Activated naive CD4-positive, alpha-beta T cell (primary cell): ENCODE data around the gene NGEF.

Source experiments
- DNase-seq, 4 experiments: peaks; one replicate each; lab custom pipeline; 2025; lab: John Stamatoyannopoulos, UW

The NGEF gene

DNA sequence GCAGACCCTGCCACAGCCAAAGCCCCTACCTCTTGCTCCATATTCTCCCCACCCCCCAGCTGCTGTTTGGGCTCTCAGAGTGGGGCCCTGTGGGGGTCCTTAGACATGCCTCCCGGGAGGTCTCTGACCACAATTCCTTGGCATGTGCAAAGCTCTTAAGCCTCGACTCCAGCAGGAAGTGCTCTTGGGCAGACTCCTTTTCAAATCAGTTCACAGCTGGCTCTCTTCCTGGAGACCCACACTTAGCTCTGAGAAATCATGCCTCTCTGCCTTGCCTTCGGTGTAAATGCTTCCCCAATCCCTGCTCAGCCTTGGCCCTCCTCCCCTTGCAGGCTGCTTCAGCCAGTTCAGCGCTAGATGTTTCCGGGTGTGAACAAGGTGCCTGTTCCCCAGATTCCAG is 46.9 kb downstream of the NGEF start:
- no peak for DNase-seq

DNA sequence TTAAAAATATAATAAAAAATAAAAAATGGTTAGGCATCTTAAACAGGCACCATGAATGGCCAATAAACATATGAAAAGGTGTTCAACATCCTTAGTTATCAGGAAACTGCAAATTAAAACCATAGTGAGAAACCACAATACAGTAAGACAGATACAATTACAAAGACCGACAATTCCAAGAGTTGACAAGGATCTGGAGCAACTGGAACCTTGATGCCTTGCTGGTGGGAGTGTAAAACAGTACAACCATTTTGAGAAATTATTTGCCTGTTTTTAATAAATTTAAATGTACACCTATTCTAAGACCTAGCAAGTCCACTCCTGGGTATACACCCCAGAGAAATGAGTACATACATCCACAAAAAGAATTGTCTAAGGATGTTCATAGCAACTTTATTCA is 49.1 kb downstream of the NGEF start:
- DNase-seq: no peak

- no peak for DNase-seq
Observed at GRCh38 chr2:232960862-232961261, 52.2 kb downstream of the NGEF start.

DNA sequence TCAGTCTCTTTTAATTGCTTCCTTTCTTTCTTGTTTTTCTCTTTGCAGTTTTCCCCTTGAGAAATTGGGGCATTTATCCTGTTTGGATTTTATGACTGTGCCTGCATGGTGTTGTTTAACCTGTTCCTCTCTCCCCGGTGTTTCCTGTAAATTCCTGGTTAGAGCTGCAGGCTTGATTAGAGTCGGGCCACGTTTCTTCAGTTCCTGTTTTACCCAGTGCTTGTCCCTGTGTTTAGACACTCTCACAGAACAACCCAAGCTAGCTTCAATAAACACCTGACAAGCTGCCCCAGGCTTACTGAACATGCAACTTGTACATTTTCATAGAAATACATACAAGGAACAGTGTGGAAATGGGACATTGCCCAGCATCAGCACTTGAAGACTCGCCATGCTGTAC is 53.9 kb downstream of the NGEF start:
- no peak for DNase-seq

GRCh38 chr2:232957657-232958090 is 55.4 kb downstream of the NGEF start:
- no peak for DNase-seq

GRCh38 chr2:232955856-232956255 is 57.2 kb downstream of the NGEF start:
- no peak for DNase-seq

DNA sequence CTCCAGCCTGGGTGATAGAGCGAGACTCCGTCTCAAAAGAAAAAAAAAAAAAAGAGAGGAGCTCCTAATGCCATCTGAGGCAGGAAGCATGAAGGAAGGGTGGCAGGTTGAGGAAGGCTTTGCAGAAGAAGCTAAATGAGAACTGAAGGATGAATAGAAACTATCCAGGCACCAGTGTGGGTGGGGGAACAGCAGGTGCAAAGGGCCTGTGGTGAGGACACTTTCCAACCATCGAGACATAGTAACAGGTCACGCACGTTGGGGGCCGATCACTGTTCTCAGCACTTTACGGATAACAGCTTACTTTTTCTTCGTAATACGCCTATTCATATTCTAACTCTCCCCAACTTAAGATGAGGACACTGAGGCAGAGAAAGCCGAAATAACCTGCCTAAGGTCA is 58.4 kb downstream of the NGEF start:
- DNase-seq: no peak

DNA sequence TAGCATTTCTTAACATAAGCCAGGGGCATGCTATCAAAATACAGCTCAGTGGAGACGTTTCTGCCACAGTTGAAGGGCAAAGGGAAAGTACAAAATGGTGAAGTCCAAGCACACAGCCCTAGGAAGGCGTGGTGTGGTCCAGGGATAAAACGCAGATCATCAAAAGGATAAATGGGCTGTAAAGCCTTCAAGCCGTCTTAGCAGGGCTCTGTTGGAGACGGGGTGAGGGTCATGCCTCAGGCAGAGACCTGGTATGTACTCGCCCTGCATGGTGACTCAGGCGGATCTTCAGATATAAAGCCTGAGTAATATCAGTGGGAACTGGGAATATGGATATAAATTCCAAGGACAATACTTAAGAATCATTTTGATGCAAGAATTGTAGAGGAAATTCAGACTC is 61.2 kb downstream of the NGEF start:
- no peak for DNase-seq

GRCh38 chr2:232951181-232951580 is 61.9 kb downstream of the NGEF start:
- no peak for DNase-seq

- no peak for DNase-seq
Observed at GRCh38 chr2:232950751-232951150, 62.3 kb downstream of the NGEF start.

GRCh38 chr2:232949016-232949415 is 64.0 kb downstream of the NGEF start:
- no peak for DNase-seq

DNA sequence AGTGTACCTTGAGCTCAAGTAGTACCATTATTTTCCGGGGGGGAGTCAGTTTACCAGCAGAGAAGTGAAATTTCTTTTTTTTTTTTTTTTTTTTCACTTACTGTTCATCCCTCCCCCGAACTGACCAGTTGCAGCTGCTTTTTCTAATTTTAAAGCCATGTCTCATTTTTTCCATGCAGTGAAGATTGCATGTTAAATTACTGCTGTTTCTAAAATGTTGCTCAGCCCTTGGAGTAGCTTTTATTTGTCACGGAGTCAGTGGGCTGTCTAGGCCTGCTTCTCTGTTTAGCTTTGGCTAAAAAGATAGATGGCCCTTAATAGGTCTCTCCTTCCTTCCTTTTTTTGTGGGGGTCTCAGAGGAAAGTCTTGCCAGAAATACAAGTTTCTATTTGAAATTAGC is 70.2 kb downstream of the NGEF start:
- DNase-seq: no peak

DNA sequence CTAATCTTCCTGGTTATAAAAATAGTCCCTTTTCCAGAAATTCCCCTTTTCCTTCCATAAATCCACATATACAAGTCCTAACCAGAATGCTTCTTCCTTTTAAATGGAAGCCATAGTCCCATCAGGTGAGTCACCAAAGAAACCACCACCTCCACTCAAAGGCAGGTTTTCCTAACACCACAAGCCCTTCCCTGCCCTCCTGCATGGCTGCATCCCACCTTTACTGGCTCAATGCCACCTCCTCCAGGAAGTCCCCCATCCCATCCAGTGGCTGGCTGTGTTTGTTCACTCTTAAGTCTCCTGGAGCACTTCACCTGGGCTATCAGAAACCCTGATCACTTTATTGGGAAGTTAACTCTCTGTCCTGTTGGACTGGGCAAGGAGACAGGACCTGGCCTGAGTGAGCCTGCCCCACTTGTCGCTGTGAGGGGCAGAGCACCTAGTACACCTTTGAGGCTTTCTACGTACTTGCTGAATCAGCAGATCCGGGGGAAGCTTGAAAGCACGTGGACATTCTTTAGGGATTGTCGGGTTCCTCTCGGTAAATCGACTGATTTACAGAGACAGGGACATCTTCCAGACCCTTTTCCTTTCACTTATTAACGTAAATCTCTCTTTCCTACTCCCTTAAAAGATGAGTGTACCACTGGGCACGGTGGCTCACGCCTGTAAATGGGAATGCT is 71.0 kb downstream of the NGEF start:
- DNase-seq: no peak

DNA sequence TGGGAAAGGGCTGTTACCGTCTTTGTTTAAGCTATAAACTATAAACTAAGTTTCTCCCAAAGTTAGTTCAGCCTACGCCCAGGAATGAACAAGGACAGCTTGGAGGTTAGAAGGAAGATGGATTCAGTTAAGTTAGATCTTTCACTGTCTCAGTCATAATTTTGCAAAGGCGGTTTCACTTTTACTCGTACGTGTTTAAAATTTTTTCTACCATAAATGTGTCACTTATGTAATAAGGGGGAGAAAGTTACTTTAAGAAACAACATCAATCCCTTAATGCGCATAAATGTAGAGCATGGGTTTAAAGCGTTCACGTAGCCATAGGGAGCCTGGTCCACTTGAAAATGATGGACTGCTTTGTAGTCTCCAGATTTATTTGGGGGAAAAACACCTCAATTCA is 71.7 kb downstream of the NGEF start:
- no peak for DNase-seq

- no peak for DNase-seq
Observed at GRCh38 chr2:232940724-232941123, 72.3 kb downstream of the NGEF start.

DNA sequence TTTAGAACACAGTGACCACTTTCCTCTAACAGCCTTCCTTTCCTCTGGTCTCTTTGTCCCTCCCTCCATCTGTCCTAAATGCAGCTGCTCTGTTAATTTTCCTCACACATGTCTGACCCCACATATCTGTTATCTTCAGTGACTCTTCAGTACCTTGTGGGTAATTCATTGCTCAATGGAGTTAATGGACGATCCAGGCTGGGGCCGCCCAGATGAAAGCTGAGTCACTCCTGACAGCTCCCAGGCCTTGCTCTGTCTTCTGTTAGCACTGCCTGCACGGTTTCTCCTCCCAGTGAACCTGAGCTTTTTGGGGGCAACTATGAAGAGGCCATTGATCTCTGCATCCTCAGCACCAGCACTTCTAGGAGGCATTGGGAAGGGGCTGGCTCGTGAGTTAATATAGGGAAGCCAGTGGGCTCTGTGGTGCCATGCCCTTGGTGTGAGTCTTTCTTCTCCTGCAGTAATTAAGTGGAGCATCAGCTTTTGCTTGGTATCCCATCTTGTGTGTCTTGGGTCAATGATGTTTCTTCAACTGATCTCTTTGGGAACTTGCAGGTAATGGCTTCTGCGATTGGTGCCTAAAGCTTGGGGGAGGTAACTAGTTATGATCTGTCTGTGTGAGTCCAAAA is 75.7 kb downstream of the NGEF start:
- no peak for DNase-seq

GRCh38 chr2:232931636-232932035 is 81.4 kb downstream of the NGEF start:
- DNase-seq: no peak

- DNase-seq: no peak
Observed at GRCh38 chr2:232930059-232930400, 83.0 kb downstream of the NGEF start.

DNA sequence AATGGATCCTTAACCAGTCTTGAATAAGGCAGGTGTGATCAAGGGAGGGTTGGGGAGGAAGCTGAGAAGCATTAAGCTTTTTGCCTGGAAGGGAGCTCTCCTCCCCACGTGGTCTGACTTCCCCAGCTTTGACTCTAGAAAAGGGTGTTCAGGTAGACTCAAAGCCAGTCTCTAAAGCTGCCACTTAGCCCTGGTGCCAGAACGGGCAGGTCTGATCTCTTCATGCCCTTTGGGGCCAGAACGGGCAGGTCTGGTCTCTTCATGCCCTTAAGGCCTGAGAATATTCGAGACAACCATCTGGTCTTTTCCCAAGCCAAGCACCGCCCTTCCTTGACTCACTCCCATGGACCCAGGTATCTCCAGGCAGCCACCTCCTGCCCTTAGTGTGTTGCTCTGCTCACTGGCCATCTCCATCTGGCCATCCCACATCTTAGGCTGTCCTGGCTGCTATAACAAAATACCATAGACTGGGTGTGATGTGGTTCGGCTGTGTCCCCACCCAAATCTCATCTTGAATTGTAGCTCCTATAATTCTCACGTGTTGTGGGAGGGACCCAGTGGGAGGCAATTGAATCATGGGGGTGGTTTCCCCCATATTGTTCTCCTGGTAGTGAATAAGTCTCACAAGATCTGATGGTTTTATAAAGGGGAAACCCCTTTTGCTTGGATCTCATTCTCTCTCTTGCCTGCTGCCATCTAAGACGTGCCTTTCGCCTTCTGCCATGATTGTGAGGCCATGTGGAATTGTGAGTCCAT is 83.6 kb downstream of the NGEF start:
- DNase-seq: no peak

- no peak for DNase-seq
Observed at GRCh38 chr2:232928551-232929302, 84.3 kb downstream of the NGEF start.

DNA sequence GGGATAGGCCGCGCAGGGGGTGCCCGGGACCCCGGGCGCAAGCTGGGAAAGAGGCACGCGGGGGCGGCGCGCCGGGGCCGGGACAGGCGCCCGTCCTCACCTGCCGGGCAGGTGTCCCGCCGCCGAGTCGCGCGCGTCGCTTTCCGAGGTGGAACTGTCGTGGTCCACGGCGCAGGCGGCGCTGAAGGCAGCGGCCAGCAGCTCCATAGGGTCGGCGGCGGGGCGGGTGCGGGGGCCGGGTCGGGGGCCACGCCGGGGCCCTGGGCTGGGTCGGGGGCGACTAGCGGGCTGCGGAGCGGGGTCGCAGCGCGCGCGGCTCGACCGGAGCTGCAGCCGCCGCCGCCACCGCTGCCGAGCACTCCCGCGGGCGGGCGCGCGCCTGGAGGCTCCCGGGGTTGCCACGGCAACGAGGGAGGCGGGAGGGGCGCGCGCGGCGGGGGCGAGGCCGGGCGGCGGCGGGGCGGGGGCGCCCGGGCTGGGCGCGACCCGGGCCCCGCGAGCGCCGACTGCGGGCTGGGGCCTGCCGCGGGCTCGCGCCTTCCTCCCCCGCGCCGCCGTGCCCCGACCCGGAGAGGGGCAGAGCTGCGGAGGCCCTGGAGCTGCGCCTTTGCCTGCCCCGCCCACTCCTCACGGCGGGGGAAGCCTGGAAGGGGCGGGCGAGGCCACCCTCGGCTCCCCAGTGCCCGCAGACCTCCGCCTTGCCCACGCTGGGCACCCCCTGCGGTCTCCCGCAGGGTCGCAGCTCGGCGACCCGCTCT is 85.1 kb downstream of the NGEF start:
- peak in 1 of 4 experiments; percentile 8 for DNase-seq
